NCI-H1092 (cell line): Measurements from ENCODE around the gene RHEX.
"Not testable (repeated sequence)": the region's sequence is repeated elsewhere in the genome, so short reads cannot be mapped to it uniquely, and the experiment has no call there.

ENCODE experiments used
- DNase-seq: peaks from one replicate; lab custom pipeline; 2025; lab: John Stamatoyannopoulos, UW

Gene RHEX

DNA sequence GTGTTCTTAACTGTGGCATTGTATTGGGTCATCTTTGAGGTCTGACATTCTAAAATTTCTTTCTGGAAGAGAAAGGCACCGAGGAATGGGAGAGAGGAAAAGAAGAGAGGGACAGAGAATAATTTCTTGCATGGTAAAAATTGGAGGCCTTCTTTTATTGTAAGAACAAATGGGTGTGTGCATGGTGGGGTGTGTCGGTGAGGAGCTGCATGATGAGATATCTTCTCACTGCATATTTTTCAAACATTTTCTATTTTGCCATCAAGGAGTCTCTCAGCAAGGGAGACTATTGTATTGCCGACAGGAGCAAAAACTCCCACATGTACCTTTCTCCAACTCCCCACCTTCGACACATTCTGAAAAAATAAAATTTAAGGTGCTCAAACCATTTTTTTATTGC, 22.8 kb upstream of the RHEX start:
- DNase-seq = no peak

- DNase-seq = peak; percentile 57
These were observed 22.3 kb upstream of the RHEX start for GRCh38 chr1:206030714-206031113.

- no peak for DNase-seq
These were observed 20.4 kb upstream of the RHEX start for GRCh38 chr1:206032380-206033140.

- peak; percentile 33 for DNase-seq
These were observed 17.9 kb upstream of the RHEX start for GRCh38 chr1:206035027-206035426.

GRCh38 chr1:206036663-206037455, 16.1 kb upstream of the RHEX start:
- no peak for DNase-seq

DNA sequence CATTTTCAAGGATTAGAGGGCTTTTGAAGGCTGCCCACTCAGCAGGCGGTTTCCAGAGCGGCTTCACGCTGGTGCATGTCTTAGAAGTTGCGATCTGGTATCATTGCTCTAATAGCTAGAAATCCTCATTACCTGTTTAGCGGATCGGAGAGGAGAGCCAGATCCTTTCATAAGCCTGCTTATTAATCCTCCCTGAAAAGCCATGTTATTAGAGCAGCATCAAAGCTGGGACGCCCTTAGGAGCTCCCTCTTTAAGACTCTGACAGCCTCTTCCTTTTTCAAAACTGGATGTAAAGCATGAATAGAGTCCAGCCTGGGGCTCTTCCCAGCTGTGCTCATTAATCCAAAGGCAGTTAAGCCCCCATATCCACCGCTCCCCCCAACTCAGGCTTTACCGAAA, 15.4 kb upstream of the RHEX start:
- DNase-seq = no peak

DNA sequence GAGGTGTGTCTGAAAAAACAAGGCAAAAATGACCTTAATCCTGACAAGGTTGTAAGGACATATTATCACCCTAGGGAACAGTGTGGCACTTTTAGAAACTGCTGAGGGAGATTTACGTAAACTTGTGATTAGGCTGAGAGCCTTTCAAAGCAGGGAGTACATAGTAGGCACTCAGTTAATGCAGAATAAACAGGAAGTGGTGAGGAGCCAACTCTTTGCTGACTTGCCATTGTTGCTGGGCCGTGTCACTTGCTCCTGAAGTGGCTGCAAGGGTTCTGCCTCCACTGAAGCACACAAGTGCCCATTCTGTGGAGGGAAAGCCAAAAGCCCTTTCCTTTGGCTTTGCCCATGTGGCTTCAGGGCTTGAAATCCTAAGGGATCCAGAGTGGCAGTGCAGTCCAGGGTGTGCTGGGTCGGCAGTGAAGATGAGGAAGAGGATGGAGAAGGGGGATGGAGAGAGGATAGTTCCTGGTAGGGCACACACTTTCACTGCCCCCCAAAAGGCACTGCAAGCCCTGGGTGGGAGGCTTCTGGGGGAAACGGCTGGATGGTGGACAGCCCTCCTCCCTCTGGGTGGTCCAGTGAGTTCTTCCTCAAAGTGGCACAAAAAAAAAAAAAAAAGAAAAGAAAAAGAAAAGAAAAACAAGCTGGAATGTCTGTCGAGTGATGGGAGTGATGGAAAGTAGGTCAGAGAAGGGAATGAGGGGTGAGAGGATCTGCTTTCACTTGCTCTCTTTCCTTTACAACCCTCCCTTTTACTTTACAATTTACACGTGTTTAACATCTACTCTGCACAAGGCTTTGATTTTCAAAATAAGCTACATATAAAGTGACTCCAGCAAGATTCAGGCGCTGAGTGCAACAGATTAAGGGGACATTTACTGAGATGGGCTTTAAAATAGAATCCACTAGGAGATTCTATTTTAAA, 13.7 kb upstream of the RHEX start:
- no peak for DNase-seq

- no peak for DNase-seq
These were observed 12.6 kb upstream of the RHEX start for GRCh38 chr1:206040328-206040727.

GRCh38 chr1:206041640-206042039, 11.3 kb upstream of the RHEX start:
- no peak for DNase-seq

DNA sequence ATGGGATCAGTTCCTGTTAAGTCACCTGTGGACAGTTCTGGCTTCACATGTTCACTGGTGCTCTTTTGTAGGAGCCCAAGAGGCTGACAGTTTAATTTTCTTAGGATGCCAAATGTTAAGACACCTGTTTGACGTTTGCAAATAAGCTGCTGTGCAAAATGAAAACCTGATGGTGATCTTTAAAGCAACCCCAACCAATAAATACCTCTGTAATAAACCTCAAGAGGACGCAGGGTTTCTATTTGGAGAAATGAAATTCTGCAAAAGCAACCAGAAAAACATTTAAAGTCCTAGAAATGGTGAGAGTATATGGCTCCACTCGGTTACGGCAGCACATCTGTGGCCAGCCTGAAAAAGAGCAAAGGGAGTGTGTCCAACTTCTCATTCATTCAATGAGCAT, 5.7 kb upstream of the RHEX start:
- no peak for DNase-seq

DNA sequence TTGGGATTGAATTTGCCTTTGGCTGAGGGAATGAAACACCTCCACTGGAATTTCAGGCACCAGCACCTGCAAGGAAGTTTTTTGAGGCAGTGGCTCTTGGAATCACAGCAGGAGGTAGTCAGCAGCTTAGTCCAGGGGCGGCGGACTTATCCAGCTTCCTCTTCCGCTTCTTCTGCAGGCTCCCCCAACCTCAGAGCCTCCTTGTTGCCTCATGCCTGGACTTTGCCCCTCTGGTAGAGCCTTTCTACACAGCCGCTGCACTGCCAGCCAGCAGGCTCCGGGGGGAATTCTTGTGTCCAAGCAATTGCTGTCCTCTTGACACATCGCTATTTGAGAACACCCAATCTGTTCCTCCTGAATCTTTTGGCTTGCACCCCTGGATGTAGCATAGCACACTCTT, 4.4 kb upstream of the RHEX start:
- no peak for DNase-seq

GRCh38 chr1:206049293-206049692, 3.7 kb upstream of the RHEX start:
- no peak for DNase-seq

GRCh38 chr1:206049919-206050600, 2.9 kb upstream of the RHEX start:
- DNase-seq = no peak

DNA sequence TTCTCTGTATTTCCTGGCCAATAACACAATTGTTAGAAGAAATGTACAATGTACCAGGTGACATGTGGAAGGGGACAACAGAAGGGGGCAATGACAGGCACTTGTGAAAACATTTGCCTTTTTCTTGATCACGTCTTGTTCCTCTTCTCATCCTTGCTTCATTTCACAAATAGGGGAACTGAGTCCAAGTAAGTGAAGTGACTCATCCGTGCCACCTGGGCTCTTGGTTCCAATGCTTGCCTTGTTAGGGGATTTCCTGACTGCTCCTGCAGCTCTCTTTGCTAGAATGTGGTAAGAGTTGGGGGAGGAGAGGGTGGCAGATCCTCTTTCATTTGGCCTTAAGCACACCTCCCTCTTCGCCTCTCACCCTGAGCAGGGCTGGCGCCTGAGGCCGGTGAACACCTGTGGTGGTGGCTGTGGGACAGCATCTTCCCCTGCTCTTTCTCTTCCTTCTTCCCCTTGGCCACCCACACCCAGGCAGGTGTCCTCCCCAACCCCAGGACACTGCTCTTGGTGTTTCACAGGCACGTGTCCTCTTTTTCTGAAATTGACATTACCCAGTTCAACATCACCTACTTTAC, 2.2 kb upstream of the RHEX start:
- DNase-seq = no peak

- not testable (repeated sequence) for DNase-seq
These were observed 625 bp upstream of the RHEX start for GRCh38 chr1:206052231-206052865.

GRCh38 chr1:206053616-206054015, 643 bp downstream of the RHEX start:
- not testable (repeated sequence) for DNase-seq

GRCh38 chr1:206055069-206055625, 2.2 kb downstream of the RHEX start:
- DNase-seq = not testable (repeated sequence)

DNA sequence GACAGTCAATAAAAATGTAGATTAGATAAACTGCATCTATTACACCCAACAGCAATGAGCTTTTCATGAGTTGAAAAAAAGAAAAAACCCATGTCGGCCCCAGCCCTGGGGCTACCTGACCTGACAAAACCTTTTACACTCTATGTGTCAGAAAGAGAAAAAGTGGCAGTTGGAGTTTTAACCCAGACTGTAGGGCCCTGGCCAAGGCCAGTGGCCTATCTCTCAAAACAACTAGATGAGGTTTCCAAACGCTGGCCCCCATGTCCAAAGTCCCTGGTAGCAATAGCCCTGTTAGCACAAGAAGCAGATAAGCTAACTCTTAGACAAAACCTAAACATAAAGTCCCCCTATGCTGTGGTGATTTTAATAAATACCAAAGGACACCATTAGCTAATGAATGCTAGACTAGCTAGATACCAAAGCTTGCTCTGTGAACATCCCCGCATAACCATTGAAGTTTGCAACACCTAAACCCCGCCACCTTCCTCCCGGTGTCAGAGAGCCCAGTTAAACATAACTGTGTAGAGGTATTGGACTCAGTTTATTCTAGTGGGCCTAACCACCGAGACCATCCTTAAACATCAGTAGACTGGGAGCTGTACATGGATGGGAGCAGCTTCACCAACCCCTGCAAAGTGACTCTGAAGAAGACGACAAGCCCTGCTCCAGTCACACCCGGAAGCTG, 2.8 kb downstream of the RHEX start:
- DNase-seq = not testable (repeated sequence)

- DNase-seq = not testable (repeated sequence)
These were observed 5.4 kb downstream of the RHEX start for GRCh38 chr1:206058289-206058926.
